HG03575 (cell line): Measurements from ENCODE around the gene PITRM1.
"Not testable (repeated sequence)": the region's sequence is repeated elsewhere in the genome, so short reads cannot be mapped to it uniquely, and the experiment has no call there.

Experiments used
- ATAC-seq: cut with Tn5 transposase; IDR thresholded peaks from one replicate; pipeline ENCODE4 v1.9.1; 2021; ENCODE audit not compliant: unreplicated experiment, insufficient number of reproducible peaks, low FRiP score; ENCODE audit errors: extremely low read depth

PITRM1 gene

GRCh38 chr10:3173171-3173878 is 743 bp upstream of the PITRM1 start:
- ATAC-seq = no peak

- ATAC-seq = no peak
Observed at GRCh38 chr10:3172081-3172445, 519 bp downstream of the PITRM1 start.

GRCh38 chr10:3171488-3171887 is 1.1 kb downstream of the PITRM1 start:
- not testable (repeated sequence) for ATAC-seq

- no peak for ATAC-seq
Observed at GRCh38 chr10:3169673-3170072, 2.9 kb downstream of the PITRM1 start.

GRCh38 chr10:3169271-3169670 is 3.3 kb downstream of the PITRM1 start:
- no peak for ATAC-seq

GRCh38 chr10:3167611-3168330 is 4.8 kb downstream of the PITRM1 start:
- no peak for ATAC-seq

GRCh38 chr10:3166496-3167290 is 5.9 kb downstream of the PITRM1 start:
- no peak for ATAC-seq

- ATAC-seq = no peak
Observed at GRCh38 chr10:3165196-3165595, 7.4 kb downstream of the PITRM1 start.

GRCh38 chr10:3163879-3164278 is 8.7 kb downstream of the PITRM1 start:
- ATAC-seq = no peak

- no peak for ATAC-seq
Observed at GRCh38 chr10:3162533-3162932, 10.0 kb downstream of the PITRM1 start.

GRCh38 chr10:3159152-3159551 is 13.4 kb downstream of the PITRM1 start:
- ATAC-seq = no peak

GRCh38 chr10:3154666-3155065 is 17.9 kb downstream of the PITRM1 start:
- ATAC-seq = no peak

- no peak for ATAC-seq
Observed at GRCh38 chr10:3152566-3152935, 20.0 kb downstream of the PITRM1 start.

- no peak for ATAC-seq
Observed at GRCh38 chr10:3151889-3152565, 20.6 kb downstream of the PITRM1 start.

- ATAC-seq = no peak
Observed at GRCh38 chr10:3150961-3151360, 21.6 kb downstream of the PITRM1 start.

- ATAC-seq = no peak
Observed at GRCh38 chr10:3150366-3150765, 22.2 kb downstream of the PITRM1 start.

- no peak for ATAC-seq
Observed at GRCh38 chr10:3149918-3150317, 22.7 kb downstream of the PITRM1 start.

GRCh38 chr10:3148994-3149393 is 23.6 kb downstream of the PITRM1 start:
- ATAC-seq = no peak

GRCh38 chr10:3148041-3148440 is 24.5 kb downstream of the PITRM1 start:
- ATAC-seq = no peak
